GM12878 (cell line): ENCODE measurements around the gene GPR39. TPM values are rescaled to one million over a fixed set of nuclear protein-coding genes. Genes with fewer than 3 reads are reported as not detected.

Experiments
- ATAC-seq: fragments of 200-7000 bp; cut with Tn5 transposase; 3 replicates; pipeline ENCODE4 v1.9.1; 2020; ENCODE audit warnings: mild to moderate bottlenecking, moderate library complexity
- BruUV-seq: library from RNA; stranded (reverse); fragments of 400-500 nt; replicated peaks from 2 replicates; lab custom pipeline; 2021; lab: Mats Ljungman, UMichigan
- CTCF ChIA-PET: fragments of 300-600 bp; sonication (Branson Sonifier 250); formaldehyde crosslinking; extraction: SDS; loops from one replicate; lab custom pipeline; 2021; ENCODE audit warnings: inconsistent platforms; lab: Yijun Ruan, JAX
- POLR2A ChIA-PET: fragments of 350-600 bp; formaldehyde crosslinking; extraction: SDS; loops from one replicate; lab custom pipeline; 2021; ENCODE audit warnings: inconsistent platforms; lab: Charles Lee
- RAD21 ChIA-PET: fragments of 300-600 bp; sonication (Branson Sonifier 250); formaldehyde crosslinking; loops from one replicate; lab custom pipeline; 2023; ENCODE audit warnings: antibody characterized with exemption; ENCODE audit not compliant: unreplicated experiment; lab: Charles Lee
- SMC1A ChIA-PET: fragments of 300-600 bp; sonication (Branson Sonifier 250); formaldehyde crosslinking; loops from one replicate; lab custom pipeline; 2023; ENCODE audit not compliant: unreplicated experiment, uncharacterized antibody; lab: Charles Lee
- DNase-seq: peaks from one replicate; pipeline ENCODE4 v3.0.0-alpha.2; 2011; ENCODE audit warnings: low read depth, low spot score
- FAIRE-seq: peaks from 3 replicates; lab custom pipeline; 2011; peaks lifted over from hg19 to GRCh38; lab: Jason Lieb, UNC
- H2AFZ ChIP-seq: 2 replicates; pipeline ENCODE4 v1.6.0; 2011; ENCODE audit warnings: low read depth, low read length, control low read depth; ENCODE audit not compliant: control insufficient read depth
- H3K27ac ChIP-seq: 2 replicates; pipeline ENCODE4 v1.5.1; 2011; ENCODE audit warnings: control low read depth; ENCODE audit not compliant: control insufficient read depth, insufficient read depth
- H3K27me3 ChIP-seq, 2 experiments: replicated peaks in 1 of 2; 2 replicates each; pipeline versions ENCODE4 v1.6.0 to v1.6.1; 2011; ENCODE audit warnings: low read length in 1 of 2; ENCODE audit not compliant: control insufficient read depth in 2 of 2, insufficient read depth in 2 of 2
- H3K36me3 ChIP-seq, 2 experiments: 2 replicates each; pipeline ENCODE4 v1.5.1; 2011; ENCODE audit warnings: low read length in 1 of 2; ENCODE audit not compliant: control insufficient read depth in 2 of 2, insufficient read depth in 2 of 2
- H3K4me1 ChIP-seq: 2 replicates; pipeline ENCODE4 v1.6.1; 2011; ENCODE audit warnings: mild to moderate bottlenecking, low read length, moderate library complexity, mixed read lengths; ENCODE audit not compliant: control insufficient read depth, insufficient read depth
- H3K4me2 ChIP-seq: 2 replicates; pipeline ENCODE4 v1.6.0; 2011; ENCODE audit warnings: control low read depth; ENCODE audit not compliant: control insufficient read depth, insufficient read depth
- H3K4me3 ChIP-seq: fragments of 200-600 bp; sonication (generic); 2 replicates; pipeline ENCODE4 v1.5.1; 2016
- H3K79me2 ChIP-seq: 2 replicates; pipeline ENCODE4 v1.6.0; 2011; ENCODE audit warnings: low read length; ENCODE audit not compliant: control insufficient read depth, insufficient read depth
- H3K9ac ChIP-seq: 2 replicates; pipeline ENCODE4 v1.8.0; 2011; ENCODE audit warnings: low read length, control low read depth, mixed read lengths; ENCODE audit not compliant: control insufficient read depth, insufficient read depth
- H3K9me3 ChIP-seq: replicated peaks from 3 replicates; pipeline ENCODE4 v1.5.1; 2011; ENCODE audit warnings: mild to moderate bottlenecking, low read length; ENCODE audit not compliant: control insufficient read depth, insufficient read depth
- H4K20me1 ChIP-seq: 2 replicates; pipeline ENCODE4 v1.6.0; 2011; ENCODE audit not compliant: control insufficient read depth, insufficient read depth
- CHD1 ChIP-seq: IDR thresholded peaks from 2 replicates; pipeline ENCODE4 v1.6.1; 2012; ENCODE audit warnings: low read depth, low read length, improper control_type of control experiment
- HDGF ChIP-seq: fragments of 450-650 bp; IDR thresholded peaks from 2 replicates; pipeline ENCODE4 v1.6.1; 2016; ENCODE audit warnings: antibody characterized with exemption
- NFIC ChIP-seq: IDR thresholded peaks from 2 replicates; pipeline ENCODE4 v1.6.1; 2012; ENCODE audit warnings: low read depth, mild to moderate bottlenecking, inconsistent platforms, low read length, moderate library complexity
- RAD21 ChIP-seq: IDR thresholded peaks from 2 replicates; pipeline ENCODE4 v1.6.1; 2011; ENCODE audit warnings: mild to moderate bottlenecking, low read depth, low read length, moderate library complexity; ENCODE audit not compliant: insufficient read depth
- RBBP5 ChIP-seq: fragments of 200-600 bp; sonication (generic); conservative IDR thresholded peaks from 2 replicates; pipeline ENCODE4 v1.6.1; 2016
- TCF3 ChIP-seq: IDR thresholded peaks from 2 replicates; pipeline ENCODE4 v1.6.1; 2012; ENCODE audit warnings: low read depth, mild to moderate bottlenecking, low read length, borderline replicate concordance; ENCODE audit not compliant: insufficient read depth
- ZBTB4 ChIP-seq: fragments of 450-650 bp; formaldehyde crosslinking; IDR thresholded peaks from 2 replicates; pipeline ENCODE4 v1.4.0; 2022; ENCODE audit warnings: mild to moderate bottlenecking, moderate library complexity
- ZNF207 ChIP-seq: fragments of 450-650 bp; IDR thresholded peaks from 2 replicates; pipeline ENCODE4 v1.6.1; 2014; ENCODE audit warnings: antibody characterized with exemption, mild to moderate bottlenecking, borderline replicate concordance
- WGBS: methylation state at CpG from one replicate; pipeline ENCODE4 v1.1.6; 2016; ENCODE audit warnings: low lambda C conversion rate; ENCODE audit not compliant: insufficient replicate concordance, insufficient coverage; ENCODE audit errors: missing lambda C conversion rate; 5-methylcytosine and 5-hydroxymethylcytosine counted together
- in situ Hi-C: fragments of 300-500 bp; cut with MboI; formaldehyde crosslinking; loops from 9 replicates; pipeline ENCODE4 v1.14.3; 2018; ENCODE audit warnings: mixed read lengths
- intact Hi-C: fragments of 100-400 bp; cut with micrococcal nuclease; formaldehyde crosslinking; loops from one replicate; pipeline ENCODE4 v1.14.2; 2022; ENCODE audit not compliant: unreplicated experiment
- polyA plus RNA-seq, 11 experiments: library from polyadenylated mRNA; depleted of rRNA in 4 of 11; unstranded in 6 of 11; stranded (reverse) in 5 of 11; fragments of >200 nt; fragmentation: Nextera tagmentation in 4 of 11; fragmentation: Illumina TruSeq in 1 of 11; extraction: Ambion mirVana in 4 of 11; extraction: Trizol in 1 of 11; gene quantifications; 1 replicate in 1 of 11; 2 replicates in 10 of 11; pipeline versions ENCODE4 v1.2.1 to v1.2.3, GENCODE V29; 2011 to 2016; ENCODE audit warnings: inconsistent platforms in 2 of 11, missing spikeins in 2 of 11, low read depth in 1 of 11
- total RNA-seq, 4 experiments: library from RNA; depleted of rRNA in 3 of 4; stranded (reverse); fragments of >200 nt in 3 of 4; fragmentation: Illumina TruSeq in 1 of 4; extraction: Trizol in 1 of 4; gene quantifications; 2 replicates each; pipeline versions ENCODE4 v1.2.1 to v1.2.3, GENCODE V29; 2013 to 2021
- TF ChIP-seq, protein P1 (sequence below): IDR thresholded peaks from 2 replicates; pipeline ENCODE4 v1.6.1; 2012; ENCODE audit warnings: low read depth, low read length, improper control_type of control experiment
- TF ChIP-seq, protein P2 (sequence below): fragments of 450-650 bp; IDR thresholded peaks from 2 replicates; pipeline ENCODE4 v1.6.1; 2017; ENCODE audit warnings: mild to moderate bottlenecking, low read depth, inconsistent platforms; ENCODE audit not compliant: poor library complexity, severe bottlenecking

The GPR39 gene
- total and polyA plus RNA-seq, 10 of the 15 experiments (the other 5 are each of a cell fraction or from before 2014, with no cell fraction given) = 0.05 to 0.23 TPM; not detected in 8

- BruUV-seq = no TSS peak
- FAIRE-seq = no peak
- intact Hi-C loops = no loop called here
- Histone ChIP-seq H4K20me1 (no peaks in the 10 kb centered on the region), H3K79me2 (no peaks in the 10 kb centered on the region), H3K27me3 (no peaks in the 10 kb centered on the region), H3K4me2 (no peak overlapping the region), H3K4me1 (no peaks in the 10 kb centered on the region), H3K9ac (no peak overlapping the region), H2AFZ (no peak overlapping the region), H3K9me3 (no peaks in the 10 kb centered on the region), H3K4me3 (no peak overlapping the region), H3K27ac (no peak overlapping the region), H3K36me3 (no peaks in the 10 kb centered on the region)
- WGBS = 0% methylated on average over 2 of the region's 2 CpGs
- POLR2A ChIA-PET = interaction anchor here (0.5 kb wide), 1 partner anchor 17 kb away, joined by 3 read pairs; no protein-coding TSS in a partner anchor
- no peak for DNase-seq
- CTCF ChIA-PET = no interaction called here
- RAD21 ChIA-PET = no interaction called here
- SMC1A ChIA-PET = no interaction called here
- in situ Hi-C loops = no loop called here
- no peak for TF ChIP-seq ZNF207
- no peak for TF ChIP-seq ZBTB4 (CRISPR knock-in tag)
- TF ChIP-seq RAD21 = no peak
- TF ChIP-seq TCF3 = no peak
- no peak for TF ChIP-seq CHD1
- no peak for TF ChIP-seq RBBP5
- no peak for TF ChIP-seq HDGF
- TF ChIP-seq, protein P1, sequence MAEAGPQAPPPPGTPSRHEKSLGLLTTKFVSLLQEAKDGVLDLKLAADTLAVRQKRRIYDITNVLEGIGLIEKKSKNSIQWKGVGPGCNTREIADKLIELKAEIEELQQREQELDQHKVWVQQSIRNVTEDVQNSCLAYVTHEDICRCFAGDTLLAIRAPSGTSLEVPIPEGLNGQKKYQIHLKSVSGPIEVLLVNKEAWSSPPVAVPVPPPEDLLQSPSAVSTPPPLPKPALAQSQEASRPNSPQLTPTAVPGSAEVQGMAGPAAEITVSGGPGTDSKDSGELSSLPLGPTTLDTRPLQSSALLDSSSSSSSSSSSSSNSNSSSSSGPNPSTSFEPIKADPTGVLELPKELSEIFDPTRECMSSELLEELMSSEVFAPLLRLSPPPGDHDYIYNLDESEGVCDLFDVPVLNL = no peak
- no peak for TF ChIP-seq NFIC
- TF ChIP-seq, protein P2, sequence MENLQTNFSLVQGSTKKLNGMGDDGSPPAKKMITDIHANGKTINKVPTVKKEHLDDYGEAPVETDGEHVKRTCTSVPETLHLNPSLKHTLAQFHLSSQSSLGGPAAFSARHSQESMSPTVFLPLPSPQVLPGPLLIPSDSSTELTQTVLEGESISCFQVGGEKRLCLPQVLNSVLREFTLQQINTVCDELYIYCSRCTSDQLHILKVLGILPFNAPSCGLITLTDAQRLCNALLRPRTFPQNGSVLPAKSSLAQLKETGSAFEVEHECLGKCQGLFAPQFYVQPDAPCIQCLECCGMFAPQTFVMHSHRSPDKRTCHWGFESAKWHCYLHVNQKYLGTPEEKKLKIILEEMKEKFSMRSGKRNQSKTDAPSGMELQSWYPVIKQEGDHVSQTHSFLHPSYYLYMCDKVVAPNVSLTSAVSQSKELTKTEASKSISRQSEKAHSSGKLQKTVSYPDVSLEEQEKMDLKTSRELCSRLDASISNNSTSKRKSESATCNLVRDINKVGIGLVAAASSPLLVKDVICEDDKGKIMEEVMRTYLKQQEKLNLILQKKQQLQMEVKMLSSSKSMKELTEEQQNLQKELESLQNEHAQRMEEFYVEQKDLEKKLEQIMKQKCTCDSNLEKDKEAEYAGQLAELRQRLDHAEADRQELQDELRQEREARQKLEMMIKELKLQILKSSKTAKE = no peak
- ATAC-seq = no peak
Measured at GRCh38 chr2:132515010-132515409, 98.4 kb downstream of the GPR39 start.
